Measurements from ENCODE around the gene PNLIPRP1. TPM values are rescaled to one million over a fixed set of nuclear protein-coding genes. Genes with fewer than 3 reads are reported as not detected.

The PNLIPRP1 gene
- total RNA-seq, 3 donors from 2014 or later (not counting 1 experiment from before 2014, with no cell fraction given): not detected

- DNase-seq (no peak), ATAC-seq (no peak)
- Histone ChIP-seq H3K36me3 (ENCODE audit: control insufficient read depth, insufficient read depth, low read length) (no peaks in the 10 kb centered on the region), H3K4me1 (ENCODE audit: control insufficient read depth, insufficient read depth, low read length) (no peaks in the 10 kb centered on the region), H3K27me3 (ENCODE audit: control insufficient read depth, insufficient read depth, low read length) (no peaks in the 10 kb centered on the region), H3K27ac (ENCODE audit: low read length) (no peak overlapping the region), H3K9me3 (ENCODE audit: control insufficient read depth, insufficient read depth, low read length) (no peaks in the 10 kb centered on the region), H3K4me3 (ENCODE audit: low read length) (no peak overlapping the region)
- no peaks in the 10 kb centered on the region for H3K4me1 Mint-ChIP-seq
- 84% methylated on average over 2 of the region's 2 CpGs for WGBS (ENCODE audit: insufficient coverage)
- intact Hi-C loops (cut with micrococcal nuclease): no loop called here
- H3K27me3 Mint-ChIP-seq (ENCODE audit: low read depth in 2 of 2): peaks cover 0 to 3% of the 10 kb centered on the region in 2 donors
- H3K36me3 Mint-ChIP-seq: no peaks in the 10 kb centered on the region
- H3K4me3 Mint-ChIP-seq: no peak overlapping the region
- no peak overlapping the region for H3K27ac Mint-ChIP-seq
- no peak for TF ChIP-seq CTCF (IDR thresholded peaks at IDR 0.05)
- H3K9me3 Mint-ChIP-seq: peaks cover 5 to 6% of the 10 kb centered on the region in 2 donors
Measured at GRCh38 chr10:116588995-116589394, 1.8 kb upstream of the PNLIPRP1 start.

DNA sequence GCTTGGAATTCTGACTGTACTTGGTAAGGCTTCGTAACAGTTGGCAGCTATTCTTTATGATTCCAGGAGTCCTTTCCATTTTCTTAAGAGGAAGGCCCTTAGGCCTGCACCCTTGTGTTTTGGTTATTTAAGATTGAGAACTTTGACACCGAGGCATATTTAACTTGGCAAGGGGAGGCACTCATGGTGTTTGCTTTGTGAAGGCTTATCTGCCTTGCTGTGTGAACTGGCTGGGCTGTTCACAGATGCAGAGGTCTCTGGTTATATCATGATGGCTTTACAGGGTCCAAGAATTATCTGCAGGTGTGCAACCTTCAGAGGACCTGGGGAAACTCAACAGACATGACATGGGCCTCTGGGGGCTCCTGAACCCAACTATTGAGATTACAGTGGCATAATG is 833 bp upstream of the PNLIPRP1 start:
- no peak overlapping the region for H3K4me3 ChIP-seq (ENCODE audit: low read length)
- TF ChIP-seq CTCF (IDR thresholded peaks at IDR 0.05): no peak
- no peaks in the 10 kb centered on the region for H3K36me3 Mint-ChIP-seq
- no peak overlapping the region for H3K27ac ChIP-seq (ENCODE audit: low read length)
- H3K36me3 ChIP-seq (ENCODE audit: control insufficient read depth, insufficient read depth, low read length): no peaks in the 10 kb centered on the region
- H3K4me3 Mint-ChIP-seq: no peak overlapping the region
- DNase-seq: no peak
- no peaks in the 10 kb centered on the region for H3K9me3 ChIP-seq (ENCODE audit: control insufficient read depth, insufficient read depth, low read length)
- H3K27me3 ChIP-seq (ENCODE audit: control insufficient read depth, insufficient read depth, low read length): no peaks in the 10 kb centered on the region
- WGBS (ENCODE audit: insufficient coverage): 90% methylated on average over 2 of the region's 2 CpGs
- intact Hi-C loops (cut with micrococcal nuclease): no loop called here
- peaks cover 0 to 3% of the 10 kb centered on the region in 2 donors for H3K27me3 Mint-ChIP-seq (ENCODE audit: low read depth in 2 of 2)
- ATAC-seq: no peak
- H3K4me1 ChIP-seq (ENCODE audit: control insufficient read depth, insufficient read depth, low read length): no peaks in the 10 kb centered on the region
- peaks cover 5 to 6% of the 10 kb centered on the region in 2 donors for H3K9me3 Mint-ChIP-seq
- no peaks in the 10 kb centered on the region for H3K4me1 Mint-ChIP-seq
- no peak overlapping the region for H3K27ac Mint-ChIP-seq

DNA sequence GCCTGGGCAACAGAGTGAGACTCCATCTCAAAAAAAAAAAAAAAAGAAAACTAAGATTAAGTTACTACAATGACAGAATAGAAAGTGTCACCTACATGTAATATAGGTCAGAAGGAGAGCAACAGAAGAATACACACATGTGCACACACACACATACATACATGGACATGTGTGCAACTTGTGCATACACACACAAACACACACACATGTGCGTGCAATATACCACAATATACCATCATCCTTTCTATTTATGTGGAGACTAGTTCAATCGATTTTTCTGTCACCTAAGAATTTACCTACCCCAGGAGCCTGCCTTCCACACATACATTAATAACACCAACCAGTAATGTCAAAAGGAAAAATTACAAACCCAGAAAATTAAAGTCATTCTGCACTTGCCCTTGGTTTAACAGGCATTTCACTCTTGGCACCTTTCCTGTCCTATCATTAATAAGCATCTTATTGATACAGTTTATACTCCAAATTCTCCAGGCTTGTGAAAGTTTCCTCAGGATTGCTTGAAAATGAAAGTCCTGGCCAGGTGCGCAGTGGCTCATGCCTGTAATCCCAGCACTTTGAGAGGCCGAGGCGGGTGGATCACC is 2.5 kb downstream of the PNLIPRP1 start:
- DNase-seq (no peak), ATAC-seq (no peak)
- no peaks in the 10 kb centered on the region for H3K36me3 ChIP-seq (ENCODE audit: control insufficient read depth, insufficient read depth, low read length)
- no peak overlapping the region for H3K4me3 ChIP-seq (ENCODE audit: low read length)
- Mint-ChIP-seq H3K27ac (no peak overlapping the region), H3K27me3 (ENCODE audit: low read depth in 2 of 2) (no peaks in the 10 kb centered on the region), H3K36me3 (no peaks in the 10 kb centered on the region), H3K4me3 (no peak overlapping the region), H3K9me3 (peaks cover 0 to 2% of the 10 kb centered on the region in 2 donors), H3K4me1 (no peaks in the 10 kb centered on the region)
- no peaks in the 10 kb centered on the region for H3K27me3 ChIP-seq (ENCODE audit: control insufficient read depth, insufficient read depth, low read length)
- TF ChIP-seq CTCF (IDR thresholded peaks at IDR 0.05): no peak
- intact Hi-C loops (cut with micrococcal nuclease): no loop called here
- no peaks in the 10 kb centered on the region for H3K9me3 ChIP-seq (ENCODE audit: control insufficient read depth, insufficient read depth, low read length)
- H3K27ac ChIP-seq (ENCODE audit: low read length): no peak overlapping the region
- H3K4me1 ChIP-seq (ENCODE audit: control insufficient read depth, insufficient read depth, low read length): no peaks in the 10 kb centered on the region
- 81% methylated on average over 5 of the region's 5 CpGs for WGBS (ENCODE audit: insufficient coverage)

GRCh38 chr10:116594525-116595035 is 3.8 kb downstream of the PNLIPRP1 start:
- no peak for ATAC-seq
- Histone ChIP-seq H3K27me3 (ENCODE audit: control insufficient read depth, insufficient read depth, low read length) (no peaks in the 10 kb centered on the region), H3K4me3 (ENCODE audit: low read length) (no peak overlapping the region), H3K9me3 (ENCODE audit: control insufficient read depth, insufficient read depth, low read length) (no peaks in the 10 kb centered on the region), H3K36me3 (ENCODE audit: control insufficient read depth, insufficient read depth, low read length) (no peaks in the 10 kb centered on the region), H3K27ac (ENCODE audit: low read length) (no peak overlapping the region), H3K4me1 (ENCODE audit: control insufficient read depth, insufficient read depth, low read length) (no peaks in the 10 kb centered on the region)
- Mint-ChIP-seq H3K27ac (no peak overlapping the region), H3K36me3 (no peaks in the 10 kb centered on the region), H3K27me3 (ENCODE audit: low read depth in 2 of 2) (no peaks in the 10 kb centered on the region), H3K9me3 (peaks cover 0 to 2% of the 10 kb centered on the region in 2 donors), H3K4me3 (no peak overlapping the region), H3K4me1 (no peaks in the 10 kb centered on the region)
- 89% methylated on average over 6 of the region's 7 CpGs for WGBS (ENCODE audit: insufficient coverage)
- no peak for DNase-seq
- no peak for TF ChIP-seq CTCF (IDR thresholded peaks at IDR 0.05)
- intact Hi-C loops (cut with micrococcal nuclease): no loop called here

Data from natural killer cell (primary cell).